ENCODE data around the gene CCNE1. TPM values are rescaled to one million over a fixed set of nuclear protein-coding genes. Genes with fewer than 3 reads are reported as not detected.
"Not testable (repeated sequence)": the region's sequence is repeated elsewhere in the genome, so short reads cannot be mapped to it uniquely, and the experiment has no call there.

The CCNE1 gene
- polyA plus RNA-seq, 3 donors from 2014 or later = 0.22 to 0.39 TPM; not detected in 1

DNA sequence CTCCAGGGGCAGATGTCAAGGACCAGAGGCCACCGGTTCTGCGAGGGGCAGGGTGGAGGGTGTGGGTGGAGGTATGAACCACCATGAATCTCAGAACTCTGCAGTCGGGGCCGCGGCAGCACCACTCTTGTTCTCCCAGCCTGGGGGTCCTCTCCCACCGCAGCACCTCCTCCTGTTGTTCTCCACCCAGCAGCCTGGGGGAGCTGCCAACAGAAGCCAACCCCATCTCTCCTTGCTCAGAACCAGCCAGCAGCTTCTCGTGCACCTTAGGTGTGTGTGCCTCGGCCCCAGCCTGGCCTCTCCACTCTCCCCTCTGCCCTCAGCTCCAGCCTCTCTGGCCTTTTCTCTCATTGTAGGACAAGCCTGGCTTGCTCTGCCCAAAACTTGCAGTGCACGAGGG, 31.9 kb upstream of the CCNE1 start:
- Mint-ChIP-seq H3K4me1 (no peaks in the 10 kb centered on the region), H3K27me3 (ENCODE audit: low read depth in 3 of 3) (peaks cover 0 to 7% (median 0%) of the 10 kb centered on the region in 3 donors), H3K9me3 (no peaks in the 10 kb centered on the region), H3K27ac (no peak overlapping the region), H3K36me3 (no peaks in the 10 kb centered on the region), H3K4me3 (no peak overlapping the region)
- no peak for DNase-seq

DNA sequence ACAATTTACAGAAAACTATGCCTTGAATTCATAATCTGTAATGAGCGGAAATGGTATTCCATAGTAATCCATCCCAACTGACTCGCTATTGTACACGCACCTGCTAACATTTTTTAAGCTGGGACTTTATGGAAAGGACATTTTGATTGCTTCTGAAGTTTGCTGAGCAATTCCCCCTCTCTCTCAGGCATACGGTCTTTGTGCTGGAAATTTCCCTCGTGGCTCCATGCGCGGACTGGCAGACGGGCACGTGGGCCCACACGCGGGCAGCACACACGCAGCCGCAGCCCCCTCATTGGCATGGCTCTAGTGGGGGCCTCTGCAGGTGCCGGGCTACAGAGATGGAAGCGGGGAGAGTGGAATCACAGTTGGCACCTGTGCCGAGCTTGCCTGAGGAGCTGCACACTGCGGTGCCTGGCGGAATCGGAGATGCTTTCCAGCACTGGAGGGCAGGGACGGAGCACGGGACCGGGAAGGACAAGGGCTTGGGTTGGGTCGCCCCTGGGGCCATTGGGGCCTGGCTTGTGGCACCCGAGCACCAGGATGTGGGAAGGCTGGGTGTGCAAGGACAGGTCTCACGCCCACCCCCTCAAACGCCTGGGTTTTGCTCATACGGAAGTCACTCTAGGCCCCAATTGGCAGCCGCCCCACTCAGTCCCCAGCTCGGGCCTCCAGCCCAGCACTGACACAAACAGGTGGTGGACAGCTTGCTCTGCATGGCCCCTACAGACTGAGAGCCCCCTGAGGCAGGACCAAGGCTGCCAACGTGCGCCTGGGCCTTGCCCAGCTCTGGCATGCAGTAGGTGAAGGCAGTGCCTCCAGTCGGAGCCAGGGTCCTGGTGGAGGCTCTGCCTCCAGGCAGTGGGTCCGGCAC, 30.2 kb upstream of the CCNE1 start:
- H3K9me3 Mint-ChIP-seq = no peaks in the 10 kb centered on the region

DNA sequence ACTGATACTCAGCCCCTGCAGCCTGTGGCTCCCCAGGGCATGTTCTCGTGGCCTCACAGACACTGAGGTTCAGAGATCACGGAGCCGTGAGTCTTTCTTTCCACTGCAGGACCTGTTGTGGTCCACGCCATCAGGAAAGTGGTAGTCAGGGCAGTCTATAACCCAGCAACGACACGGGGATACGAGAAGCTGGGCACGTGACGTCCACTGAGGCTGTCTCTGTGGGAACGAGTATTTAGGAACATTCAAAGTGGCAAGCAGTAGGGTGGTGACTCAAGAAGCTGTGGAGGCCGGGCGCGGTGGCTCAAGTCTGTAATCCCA, 29.6 kb upstream of the CCNE1 start:
- Mint-ChIP-seq H3K9me3 (no peaks in the 10 kb centered on the region), H3K36me3 (no peaks in the 10 kb centered on the region), H3K4me3 (no peak overlapping the region), H3K4me1 (no peaks in the 10 kb centered on the region), H3K27ac (no peak overlapping the region), H3K27me3 (ENCODE audit: low read depth in 3 of 3) (peaks cover 0 to 6% (median 2%) of the 10 kb centered on the region in 3 donors)
- no peak for DNase-seq

More for the DNA sequence above, 30.2 kb upstream of the CCNE1 start:
- H3K27ac Mint-ChIP-seq = no peak overlapping the region
- H3K4me1 Mint-ChIP-seq = no peaks in the 10 kb centered on the region
- no peak for DNase-seq
- no peaks in the 10 kb centered on the region for H3K36me3 Mint-ChIP-seq
- no peak overlapping the region for H3K4me3 Mint-ChIP-seq
- H3K27me3 Mint-ChIP-seq (ENCODE audit: low read depth in 3 of 3) = peaks cover 0 to 6% (median 2%) of the 10 kb centered on the region in 3 donors

DNA sequence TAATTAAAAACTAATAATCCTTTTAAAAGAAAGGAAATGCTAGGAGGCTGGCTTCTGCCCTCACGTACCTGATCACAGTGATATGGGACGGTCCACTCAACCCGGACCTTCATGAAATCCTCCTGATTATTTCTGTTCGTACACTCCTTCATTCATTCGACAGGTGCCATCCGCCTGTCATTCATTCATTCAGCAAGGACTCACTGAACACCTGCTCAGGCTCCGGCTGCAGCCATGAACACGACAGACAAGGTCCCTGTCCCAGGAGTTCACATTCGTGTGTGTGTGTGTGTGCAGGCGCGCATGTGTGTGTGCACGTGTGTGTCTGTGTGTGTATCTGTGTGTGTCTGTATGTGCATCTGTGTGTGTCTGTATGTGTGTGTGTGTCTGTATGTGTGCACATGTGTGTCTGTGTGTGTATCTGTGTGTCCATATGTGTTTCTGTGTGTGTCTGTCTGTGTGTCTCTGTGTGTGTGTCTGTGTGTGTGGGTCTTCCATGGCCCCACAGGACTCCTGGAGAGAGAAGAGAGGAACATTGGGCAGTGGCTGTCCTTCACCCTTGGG, 28.1 kb upstream of the CCNE1 start:
- no peaks in the 10 kb centered on the region for H3K9me3 Mint-ChIP-seq
- no peak overlapping the region for H3K27ac Mint-ChIP-seq
- H3K4me3 Mint-ChIP-seq = no peak overlapping the region
- no peaks in the 10 kb centered on the region for H3K36me3 Mint-ChIP-seq
- no peaks in the 10 kb centered on the region for H3K4me1 Mint-ChIP-seq
- no peak for DNase-seq
- H3K27me3 Mint-ChIP-seq (ENCODE audit: low read depth in 3 of 3) = peaks cover 1 to 6% (median 2%) of the 10 kb centered on the region in 3 donors

DNA sequence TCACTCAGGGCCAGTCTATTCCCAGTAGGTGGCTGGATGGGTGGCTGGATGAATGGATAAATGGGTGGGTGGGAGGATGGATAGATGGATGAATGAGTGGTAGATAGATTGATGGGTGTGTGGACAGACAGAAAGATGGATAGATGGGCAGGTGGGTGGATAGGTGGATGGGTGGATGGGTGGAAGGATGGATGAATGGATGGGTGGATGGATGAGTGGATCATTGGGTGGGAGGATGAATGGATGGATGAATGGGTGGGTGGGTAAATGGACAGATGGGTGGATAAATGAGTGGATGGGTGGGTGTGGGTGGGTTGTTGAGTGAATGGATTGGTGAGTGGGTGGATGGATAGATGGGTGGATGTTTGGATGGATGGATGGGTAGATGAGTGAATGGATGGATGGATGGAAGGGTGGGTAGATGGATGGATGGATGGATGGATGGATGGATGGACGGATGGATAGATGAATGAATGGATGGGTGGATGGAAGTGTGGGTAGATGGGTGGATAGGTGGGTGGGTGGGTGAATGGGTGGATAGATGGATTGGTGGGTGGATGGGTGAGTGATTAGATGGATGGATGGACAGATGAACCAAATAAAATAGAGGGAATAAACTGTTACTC, 27.1 kb upstream of the CCNE1 start:
- H3K36me3 Mint-ChIP-seq = no peaks in the 10 kb centered on the region
- no peaks in the 10 kb centered on the region for H3K4me1 Mint-ChIP-seq
- no peak overlapping the region for H3K4me3 Mint-ChIP-seq
- H3K9me3 Mint-ChIP-seq = no peaks in the 10 kb centered on the region
- peaks cover 1 to 6% (median 2%) of the 10 kb centered on the region in 3 donors for H3K27me3 Mint-ChIP-seq (ENCODE audit: low read depth in 3 of 3)
- H3K27ac Mint-ChIP-seq = peak overlapping the region in 1 of 6 donors; percentile 25
- DNase-seq = no peak

DNA sequence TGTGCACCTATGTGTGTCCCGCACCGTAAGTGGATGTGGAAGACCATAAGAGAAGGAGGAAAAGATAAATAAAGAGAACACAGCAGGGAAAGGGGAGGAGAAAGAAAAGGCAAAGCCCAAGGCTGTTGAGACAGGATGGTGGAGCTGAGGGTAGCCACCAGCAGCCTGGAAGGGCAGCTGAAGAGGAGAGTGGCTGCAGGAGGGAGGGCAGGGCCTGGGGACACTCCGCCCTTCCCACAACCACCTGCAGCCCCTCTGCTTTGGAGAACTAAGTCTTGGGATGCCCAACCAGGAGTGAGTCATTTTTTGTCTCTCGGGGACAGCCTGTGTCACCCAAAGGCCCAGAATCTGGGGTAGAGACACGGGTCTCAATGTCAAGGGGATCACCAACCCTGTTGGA, 26.4 kb upstream of the CCNE1 start:
- H3K27ac Mint-ChIP-seq = peak overlapping the region in 1 of 6 donors; percentile 46
- H3K36me3 Mint-ChIP-seq = no peaks in the 10 kb centered on the region
- no peak overlapping the region for H3K4me3 Mint-ChIP-seq
- no peaks in the 10 kb centered on the region for H3K4me1 Mint-ChIP-seq
- H3K9me3 Mint-ChIP-seq = no peaks in the 10 kb centered on the region
- DNase-seq = no peak
- peaks cover 0 to 2% (median 1%) of the 10 kb centered on the region in 3 donors for H3K27me3 Mint-ChIP-seq (ENCODE audit: low read depth in 3 of 3)

DNA sequence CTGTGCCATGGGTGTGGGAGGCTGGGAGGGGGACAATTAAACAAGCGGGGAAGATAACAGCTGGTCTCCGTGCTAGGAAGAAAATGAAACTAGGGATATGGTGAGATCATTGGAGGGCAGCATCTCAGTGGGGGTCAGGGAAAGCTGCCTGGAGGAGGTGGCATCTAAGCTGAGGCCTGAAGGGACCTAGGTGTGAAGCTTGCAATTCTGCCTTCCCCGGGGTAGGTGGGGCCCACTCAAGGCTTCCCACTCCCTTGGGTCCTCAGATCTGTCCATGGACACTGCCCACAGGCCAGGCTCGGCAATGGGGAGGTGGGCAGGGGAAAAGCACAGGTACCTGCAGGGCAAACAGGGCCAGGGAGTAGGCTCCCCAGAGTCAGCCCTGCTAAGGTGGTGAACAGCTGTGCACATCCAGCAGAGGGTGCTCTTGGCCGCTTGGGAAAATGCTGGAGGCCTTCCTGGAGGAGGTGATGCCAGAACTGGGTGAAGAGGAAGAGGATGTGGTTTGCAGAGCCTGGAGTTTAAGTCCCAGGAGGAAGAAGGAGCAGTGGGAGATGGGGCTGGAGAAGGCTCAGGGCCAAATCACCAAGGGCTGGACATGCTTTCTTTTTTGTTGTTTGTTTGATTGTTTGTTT, 25.7 kb upstream of the CCNE1 start:
- no peaks in the 10 kb centered on the region for H3K36me3 Mint-ChIP-seq
- H3K27me3 Mint-ChIP-seq (ENCODE audit: low read depth in 3 of 3) = peaks cover 0 to 2% (median 1%) of the 10 kb centered on the region in 3 donors
- DNase-seq = no peak
- H3K9me3 Mint-ChIP-seq = no peaks in the 10 kb centered on the region
- H3K4me3 Mint-ChIP-seq = no peak overlapping the region
- no peak overlapping the region for H3K27ac Mint-ChIP-seq
- H3K4me1 Mint-ChIP-seq = no peaks in the 10 kb centered on the region

DNA sequence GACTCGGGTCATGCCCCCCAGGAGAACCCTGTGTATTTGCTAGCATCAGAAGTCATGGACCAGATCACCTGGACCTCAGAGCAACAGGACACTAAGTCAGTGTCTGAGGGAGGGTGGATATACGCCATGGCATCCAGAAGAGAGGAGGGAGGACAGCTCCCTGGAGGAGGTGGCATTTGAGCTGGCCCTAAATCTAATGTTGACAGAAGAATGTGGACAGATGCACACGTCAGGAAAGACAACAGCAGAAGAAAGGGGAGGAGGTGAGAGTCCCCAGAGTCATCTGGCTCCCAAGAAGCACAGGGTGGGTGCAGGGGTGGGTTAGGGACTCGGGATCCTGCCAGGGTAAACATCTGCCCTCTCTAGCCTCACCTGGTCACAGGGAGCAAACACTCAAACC, 24.5 kb upstream of the CCNE1 start:
- no peak overlapping the region for H3K27ac Mint-ChIP-seq
- H3K9me3 Mint-ChIP-seq = no peaks in the 10 kb centered on the region
- no peaks in the 10 kb centered on the region for H3K36me3 Mint-ChIP-seq
- DNase-seq = no peak
- H3K4me1 Mint-ChIP-seq = no peaks in the 10 kb centered on the region
- no peak overlapping the region for H3K4me3 Mint-ChIP-seq
- H3K27me3 Mint-ChIP-seq (ENCODE audit: low read depth in 3 of 3) = peaks cover 0 to 5% (median 1%) of the 10 kb centered on the region in 3 donors

DNA sequence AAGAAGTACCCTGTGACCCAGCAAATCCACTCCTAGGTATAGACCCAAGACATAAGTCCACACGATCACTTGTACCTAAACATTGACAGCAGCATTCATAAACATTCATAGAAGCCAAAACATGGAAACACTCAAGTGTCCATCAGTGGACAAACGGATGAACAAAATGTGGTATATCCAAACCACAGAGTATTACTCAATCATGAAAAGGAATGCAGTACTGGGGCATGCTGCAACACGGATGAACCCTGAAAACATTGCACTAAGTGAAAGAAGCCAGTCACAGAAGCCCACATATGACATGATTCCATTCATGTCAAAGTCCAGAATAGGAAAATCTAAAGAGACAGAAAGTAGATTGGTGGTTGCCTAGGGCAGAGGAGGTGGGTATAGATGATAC, 22.8 kb upstream of the CCNE1 start:
- no peak overlapping the region for H3K4me3 Mint-ChIP-seq
- H3K4me1 Mint-ChIP-seq = no peaks in the 10 kb centered on the region
- peaks cover 1 to 5% (median 5%) of the 10 kb centered on the region in 3 donors for H3K27me3 Mint-ChIP-seq (ENCODE audit: low read depth in 3 of 3)
- H3K27ac Mint-ChIP-seq = no peak overlapping the region
- no peaks in the 10 kb centered on the region for H3K36me3 Mint-ChIP-seq
- H3K9me3 Mint-ChIP-seq = no peaks in the 10 kb centered on the region
- no peak for DNase-seq

DNA sequence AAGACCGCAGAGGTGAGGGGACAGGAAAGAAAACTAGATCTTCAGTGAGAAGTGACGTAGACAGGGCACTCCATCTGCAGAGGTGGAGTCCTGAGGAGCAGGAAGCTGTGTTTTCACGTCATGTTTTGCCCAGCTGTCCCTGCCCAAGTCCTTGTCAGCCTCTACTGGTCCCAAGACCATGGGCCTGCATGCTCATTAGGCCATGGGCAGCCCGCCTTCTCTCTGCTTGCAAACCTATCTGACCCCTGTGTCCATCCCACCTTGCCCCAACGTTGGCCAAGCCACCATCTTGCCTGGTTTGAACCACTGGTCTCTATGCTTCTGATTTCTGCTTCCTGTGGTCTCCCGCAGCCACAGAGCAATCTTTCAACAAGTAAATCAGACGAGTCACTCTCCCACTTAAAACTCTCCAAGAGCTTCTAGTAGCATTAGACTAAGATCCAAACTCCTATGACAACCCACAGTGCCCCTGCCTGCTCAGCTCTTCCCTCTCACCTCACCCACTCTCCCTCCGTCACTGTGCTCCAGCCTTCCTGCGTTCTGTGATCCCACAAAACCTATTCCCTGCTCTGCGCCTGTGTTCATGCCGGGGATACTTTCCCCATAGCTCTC, 18.6 kb upstream of the CCNE1 start:
- peaks cover 5 to 8% (median 7%) of the 10 kb centered on the region in 3 donors for H3K27me3 Mint-ChIP-seq (ENCODE audit: low read depth in 3 of 3)
- H3K4me1 Mint-ChIP-seq = no peaks in the 10 kb centered on the region
- no peaks in the 10 kb centered on the region for H3K9me3 Mint-ChIP-seq
- DNase-seq = no peak
- no peak overlapping the region for H3K27ac Mint-ChIP-seq
- H3K36me3 Mint-ChIP-seq = no peaks in the 10 kb centered on the region
- no peak overlapping the region for H3K4me3 Mint-ChIP-seq

DNA sequence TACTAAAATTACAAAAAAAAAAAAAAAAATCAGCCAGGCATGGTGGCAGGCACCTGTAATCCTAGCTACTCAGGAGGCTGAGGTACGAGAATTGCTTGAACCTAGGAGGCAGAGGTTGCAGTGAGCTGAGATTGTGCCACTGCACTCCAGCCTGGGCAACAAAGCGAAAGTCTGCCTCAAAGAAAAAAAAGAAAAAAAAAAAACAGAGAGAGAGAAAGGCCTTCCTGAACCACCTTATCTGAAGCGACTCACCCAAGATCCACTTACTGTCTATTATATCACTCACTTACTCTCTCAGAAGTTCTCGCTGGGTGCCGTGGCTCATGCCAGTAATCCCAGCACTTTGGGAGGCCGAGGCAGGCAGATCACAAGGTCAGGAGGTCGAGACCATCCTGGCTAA, 17.3 kb upstream of the CCNE1 start:
- H3K9me3 Mint-ChIP-seq, H3K27ac Mint-ChIP-seq: not testable (repeated sequence)

DNA sequence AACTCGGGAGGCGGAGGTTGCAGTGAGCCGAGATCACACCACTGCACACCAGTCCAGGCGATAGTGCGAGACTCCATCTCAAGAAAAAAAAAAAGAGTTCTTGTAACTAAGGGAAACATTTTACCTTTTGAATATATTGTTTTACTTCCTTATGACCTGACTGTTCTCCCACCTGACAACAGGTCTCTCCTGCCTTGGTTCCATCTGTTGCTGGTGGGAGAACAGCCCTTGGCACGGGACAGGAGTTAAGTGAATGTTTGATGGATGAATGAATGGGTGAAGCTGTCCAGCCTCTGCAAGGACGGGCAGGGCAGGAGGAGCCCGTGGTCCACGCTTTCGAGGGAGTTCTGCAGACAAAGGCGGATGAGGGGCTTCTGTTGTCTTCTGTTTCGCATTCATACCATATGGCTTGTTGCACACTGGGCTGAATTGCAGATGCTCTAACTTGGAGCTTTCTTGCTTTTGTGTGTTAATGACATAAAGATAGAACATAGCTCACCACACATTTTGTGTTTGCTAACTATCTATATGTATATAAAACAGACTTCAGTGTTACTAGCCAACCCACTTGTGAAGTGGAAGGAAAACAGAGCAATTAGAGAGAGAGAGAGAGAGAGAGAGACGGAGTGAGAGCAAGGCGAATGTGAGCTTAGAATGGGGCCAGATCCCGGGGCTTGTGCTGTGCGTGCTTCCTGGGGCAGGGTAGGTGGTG, 16.2 kb upstream of the CCNE1 start:
- H3K9me3 Mint-ChIP-seq = no peaks in the 10 kb centered on the region
- H3K4me1 Mint-ChIP-seq = no peaks in the 10 kb centered on the region
- H3K4me3 Mint-ChIP-seq = no peak overlapping the region
- no peaks in the 10 kb centered on the region for H3K36me3 Mint-ChIP-seq
- no peak for DNase-seq
- peaks cover 3 to 8% (median 7%) of the 10 kb centered on the region in 3 donors for H3K27me3 Mint-ChIP-seq (ENCODE audit: low read depth in 3 of 3)
- H3K27ac Mint-ChIP-seq = no peak overlapping the region

More for the DNA sequence above, 17.3 kb upstream of the CCNE1 start:
- H3K27me3 Mint-ChIP-seq (ENCODE audit: low read depth in 3 of 3); H3K36me3 Mint-ChIP-seq; H3K4me1 Mint-ChIP-seq; DNase-seq; H3K4me3 Mint-ChIP-seq: not testable (repeated sequence)

DNA sequence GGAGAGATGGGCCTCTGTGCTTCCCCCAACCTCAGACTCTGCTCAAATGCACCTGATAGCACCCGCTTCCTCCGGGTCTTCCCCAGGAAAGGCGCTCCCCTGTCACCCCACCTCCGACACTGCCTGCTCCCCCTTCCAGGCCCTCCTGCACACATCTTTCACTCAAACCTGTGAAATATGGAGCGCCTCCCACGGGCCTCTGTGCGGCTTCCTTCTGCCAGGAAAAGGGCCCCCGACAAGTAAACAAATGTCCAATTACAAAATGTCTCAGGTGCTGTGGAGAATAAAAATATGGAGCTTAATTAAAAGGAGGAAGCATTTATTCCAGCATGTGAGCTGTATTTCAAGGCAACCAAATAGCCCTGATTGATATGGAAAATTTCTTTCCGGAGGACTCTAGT, 15.6 kb upstream of the CCNE1 start:
- H3K27me3 Mint-ChIP-seq (ENCODE audit: low read depth in 3 of 3) = peaks cover 3 to 8% (median 5%) of the 10 kb centered on the region in 3 donors
- no peaks in the 10 kb centered on the region for H3K36me3 Mint-ChIP-seq

More for the DNA sequence above, 15.6 kb upstream of the CCNE1 start:
- Mint-ChIP-seq H3K4me1 (no peaks in the 10 kb centered on the region), H3K4me3 (no peak overlapping the region), H3K27ac (no peak overlapping the region), H3K9me3 (no peaks in the 10 kb centered on the region)
- no peak for DNase-seq

All from immature natural killer cell (primary cell).